ENCODE data around the gene PARM1.

GRCh38 chr4:75030028-75030427 is 97.1 kb downstream of the PARM1 start:
- TF ChIP-seq, protein P1, sequence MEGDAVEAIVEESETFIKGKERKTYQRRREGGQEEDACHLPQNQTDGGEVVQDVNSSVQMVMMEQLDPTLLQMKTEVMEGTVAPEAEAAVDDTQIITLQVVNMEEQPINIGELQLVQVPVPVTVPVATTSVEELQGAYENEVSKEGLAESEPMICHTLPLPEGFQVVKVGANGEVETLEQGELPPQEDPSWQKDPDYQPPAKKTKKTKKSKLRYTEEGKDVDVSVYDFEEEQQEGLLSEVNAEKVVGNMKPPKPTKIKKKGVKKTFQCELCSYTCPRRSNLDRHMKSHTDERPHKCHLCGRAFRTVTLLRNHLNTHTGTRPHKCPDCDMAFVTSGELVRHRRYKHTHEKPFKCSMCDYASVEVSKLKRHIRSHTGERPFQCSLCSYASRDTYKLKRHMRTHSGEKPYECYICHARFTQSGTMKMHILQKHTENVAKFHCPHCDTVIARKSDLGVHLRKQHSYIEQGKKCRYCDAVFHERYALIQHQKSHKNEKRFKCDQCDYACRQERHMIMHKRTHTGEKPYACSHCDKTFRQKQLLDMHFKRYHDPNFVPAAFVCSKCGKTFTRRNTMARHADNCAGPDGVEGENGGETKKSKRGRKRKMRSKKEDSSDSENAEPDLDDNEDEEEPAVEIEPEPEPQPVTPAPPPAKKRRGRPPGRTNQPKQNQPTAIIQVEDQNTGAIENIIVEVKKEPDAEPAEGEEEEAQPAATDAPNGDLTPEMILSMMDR (IDR thresholded peaks at IDR 0.05) = no peak
- TF ChIP-seq POLR2A (IDR thresholded peaks at IDR 0.05; ENCODE audit: low read depth) (no peak), POLR2AphosphoS5 (IDR thresholded peaks at IDR 0.05) (no peak)

All from esophagus muscularis mucosa (tissue), 3 donors.